ENCODE measurements around the gene DSTN. TPM values are rescaled to one million over a fixed set of nuclear protein-coding genes. Genes with fewer than 3 reads are reported as not detected.
"Not testable (repeated sequence)": the region's sequence is repeated elsewhere in the genome, so short reads cannot be mapped to it uniquely, and the experiment has no call there.

The DSTN gene
- total RNA-seq, 1 experiment from 2014 or later = 202 TPM

- Histone ChIP-seq H3K9ac (ENCODE audit: low read length) (no peak overlapping the region), H3K79me2 (ENCODE audit: insufficient read depth, low read length) (peaks cover 88% of the 10 kb centered on the region), H3K9me2 (ENCODE audit: insufficient read depth) (no peaks in the 10 kb centered on the region), H4K20me1 (ENCODE audit: insufficient read depth) (no peaks in the 10 kb centered on the region; the same call in 1 of the 2 replicates), H3K27me3 (ENCODE audit: insufficient read depth, low read length) (no peaks in the 10 kb centered on the region), H2AFZ (ENCODE audit: low read depth, low read length, poor library complexity, severe bottlenecking) (no peak overlapping the region), H3K9me3 (ENCODE audit: control insufficient read depth in 1 of 2, insufficient read depth in 1 of 2, low read depth in 1 of 2, low read length in 2 of 2) (peaks cover 8 to 10% of the 10 kb centered on the region in 2 experiments; a peak in 1 of 4 replicates), H3K4me2 (ENCODE audit: low read length) (no peak overlapping the region), H3K4me3 (replicated peaks in 1 of 2; ENCODE audit: low read depth in 1 of 2, low read length in 2 of 2) (no peak overlapping the region), H3K4me1 (ENCODE audit: control insufficient read depth in 1 of 2, insufficient read depth in 2 of 2, low read length in 2 of 2) (peaks cover 0 to 18% of the 10 kb centered on the region in 2 experiments; a peak in 2 of 4 replicates), H3K27ac (ENCODE audit: low read depth, low read length) (no peak overlapping the region), H3K36me3 (ENCODE audit: control insufficient read depth in 1 of 2, insufficient read depth in 2 of 2, low read length in 2 of 2) (peaks cover 16 to 31% of the 10 kb centered on the region in 2 experiments)
- RAD21 ChIA-PET (ENCODE audit: low non-redundant PET in 1 of 2, low total read pairs in 2 of 2, uncharacterized antibody in 2 of 2, unreplicated experiment in 2 of 2) = no interaction called here
- POLR2A ChIA-PET = no interaction called here
- no peak for DNase-seq (ENCODE audit: low read depth, low spot score)
- CTCF ChIA-PET = no interaction called here
- intact Hi-C loops (cut with micrococcal nuclease) = loop anchor here (5.0 kb wide), 1 partner anchor 339 kb away; no protein-coding TSS in a partner anchor
- ATAC-seq = no peak
- BruUV-seq (replicated peaks) = no TSS peak
- TF ChIP-seq JUND (IDR thresholded peaks at IDR 0.05) = no peak
- no peak for TF ChIP-seq FOSL1 (IDR thresholded peaks at IDR 0.05; ENCODE audit: low read depth)
- no peak for TF ChIP-seq EZH2 (IDR thresholded peaks at IDR 0.05)
- TF ChIP-seq CBX3 (IDR thresholded peaks at IDR 0.05; ENCODE audit: low read depth) = no peak
- TF ChIP-seq EZH2phosphoT487 (IDR thresholded peaks at IDR 0.05; ENCODE audit: borderline replicate concordance) = no peak
- no peak for TF ChIP-seq ATF3 (IDR thresholded peaks at IDR 0.05)
- no peak for TF ChIP-seq SIN3A (IDR thresholded peaks at IDR 0.05; ENCODE audit: low read depth)
- no peak for TF ChIP-seq REST (IDR thresholded peaks at IDR 0.05; ENCODE audit: low read depth)
These were observed 88.7 kb downstream of the DSTN start for GRCh38 chr20:17658648-17658993.

GRCh38 chr20:17659344-17659743, 89.5 kb downstream of the DSTN start:
- H3K27me3 ChIP-seq (ENCODE audit: insufficient read depth, low read length); ATAC-seq; H3K4me2 ChIP-seq (ENCODE audit: low read length); BruUV-seq (replicated peaks); RAD21 ChIA-PET (ENCODE audit: low non-redundant PET in 1 of 2, low total read pairs in 2 of 2, uncharacterized antibody in 2 of 2, unreplicated experiment in 2 of 2); H3K9me3 ChIP-seq (ENCODE audit: control insufficient read depth in 1 of 2, insufficient read depth in 1 of 2, low read depth in 1 of 2, low read length in 2 of 2); H3K4me3 ChIP-seq (replicated peaks in 1 of 2; ENCODE audit: low read depth in 1 of 2, low read length in 2 of 2); CTCF ChIA-PET; H4K20me1 ChIP-seq (ENCODE audit: insufficient read depth); H3K9ac ChIP-seq (ENCODE audit: low read length); H3K9me2 ChIP-seq (ENCODE audit: insufficient read depth); POLR2A ChIA-PET; H3K27ac ChIP-seq (ENCODE audit: low read depth, low read length); H2AFZ ChIP-seq (ENCODE audit: low read depth, low read length, poor library complexity, severe bottlenecking); DNase-seq (ENCODE audit: low read depth, low spot score): not testable (repeated sequence)
- peaks cover 90% of the 10 kb centered on the region for H3K79me2 ChIP-seq (ENCODE audit: insufficient read depth, low read length)
- peaks cover 15 to 31% of the 10 kb centered on the region in 2 experiments for H3K36me3 ChIP-seq (ENCODE audit: control insufficient read depth in 1 of 2, insufficient read depth in 2 of 2, low read length in 2 of 2)
- H3K4me1 ChIP-seq (ENCODE audit: control insufficient read depth in 1 of 2, insufficient read depth in 2 of 2, low read length in 2 of 2) = peaks cover 0 to 18% of the 10 kb centered on the region in 2 experiments; a peak in 2 of 4 replicates
- intact Hi-C loops (cut with micrococcal nuclease) = loop anchor here (5.0 kb wide), 1 partner anchor 338 kb away; no protein-coding TSS in a partner anchor

Other genes with a start within 250 kb of the DSTN start
- gene BFSP1, start 38.7 kb upstream of the DSTN start, total RNA-seq (2021; ENCODE audit: unreplicated experiment) = 8.8 TPM
- gene RRBP1, start 112.2 kb downstream of the DSTN start, total RNA-seq (2021; ENCODE audit: unreplicated experiment) = 123 TPM
- not detected for gene BANF2, start 129.9 kb downstream of the DSTN start, total RNA-seq (2021; ENCODE audit: unreplicated experiment)